GM20431 (cell line): ENCODE results near the gene LPCAT3.

Experiments
- in situ Hi-C: fragments of 300-500 bp; cut with MseI, MboI; formaldehyde crosslinking; loops from one replicate; pipeline ENCODE4 v1.15.0; 2020; ENCODE audit warnings: low sequenced_read_pairs; ENCODE audit not compliant: unreplicated experiment

Gene LPCAT3

DNA sequence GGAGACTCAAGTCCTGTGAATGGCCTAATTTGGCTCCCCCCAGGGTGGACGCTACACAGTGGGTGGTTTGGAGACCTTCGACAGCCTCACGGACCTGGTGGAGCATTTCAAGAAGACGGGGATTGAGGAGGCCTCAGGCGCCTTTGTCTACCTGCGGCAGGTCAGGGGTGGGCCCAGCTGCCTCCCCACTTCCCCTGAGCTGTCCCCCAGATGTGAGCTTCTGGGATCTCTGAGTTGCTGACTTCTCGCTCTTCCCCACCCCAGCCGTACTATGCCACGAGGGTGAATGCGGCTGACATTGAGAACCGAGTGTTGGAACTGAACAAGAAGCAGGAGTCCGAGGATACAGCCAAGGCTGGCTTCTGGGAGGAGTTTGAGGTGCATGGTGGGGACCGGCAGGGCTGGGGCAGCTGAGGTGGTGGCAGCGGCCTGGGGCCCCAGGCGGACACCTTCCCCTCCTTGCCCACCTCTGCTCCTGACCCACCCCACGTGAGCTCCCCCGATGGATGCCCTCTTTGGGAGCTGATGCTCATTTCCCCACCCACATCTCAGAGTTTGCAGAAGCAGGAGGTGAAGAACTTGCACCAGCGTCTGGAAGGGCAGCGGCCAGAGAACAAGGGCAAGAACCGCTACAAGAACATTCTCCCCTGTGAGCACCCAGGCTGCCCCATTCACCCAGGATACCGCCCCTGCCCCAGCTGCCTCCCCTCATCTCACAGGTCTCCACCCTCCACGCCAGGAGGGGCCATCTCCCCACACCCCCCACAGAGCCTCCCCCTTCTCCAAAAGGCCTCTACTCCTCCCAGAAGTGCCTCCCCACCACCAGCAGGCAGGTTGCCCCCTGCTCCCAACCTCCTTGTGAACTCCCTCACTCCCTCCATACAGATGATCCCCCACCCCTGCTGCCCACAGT lies 62.9 kb downstream of the LPCAT3 start:
- in situ Hi-C loops, result no loop called here

DNA sequence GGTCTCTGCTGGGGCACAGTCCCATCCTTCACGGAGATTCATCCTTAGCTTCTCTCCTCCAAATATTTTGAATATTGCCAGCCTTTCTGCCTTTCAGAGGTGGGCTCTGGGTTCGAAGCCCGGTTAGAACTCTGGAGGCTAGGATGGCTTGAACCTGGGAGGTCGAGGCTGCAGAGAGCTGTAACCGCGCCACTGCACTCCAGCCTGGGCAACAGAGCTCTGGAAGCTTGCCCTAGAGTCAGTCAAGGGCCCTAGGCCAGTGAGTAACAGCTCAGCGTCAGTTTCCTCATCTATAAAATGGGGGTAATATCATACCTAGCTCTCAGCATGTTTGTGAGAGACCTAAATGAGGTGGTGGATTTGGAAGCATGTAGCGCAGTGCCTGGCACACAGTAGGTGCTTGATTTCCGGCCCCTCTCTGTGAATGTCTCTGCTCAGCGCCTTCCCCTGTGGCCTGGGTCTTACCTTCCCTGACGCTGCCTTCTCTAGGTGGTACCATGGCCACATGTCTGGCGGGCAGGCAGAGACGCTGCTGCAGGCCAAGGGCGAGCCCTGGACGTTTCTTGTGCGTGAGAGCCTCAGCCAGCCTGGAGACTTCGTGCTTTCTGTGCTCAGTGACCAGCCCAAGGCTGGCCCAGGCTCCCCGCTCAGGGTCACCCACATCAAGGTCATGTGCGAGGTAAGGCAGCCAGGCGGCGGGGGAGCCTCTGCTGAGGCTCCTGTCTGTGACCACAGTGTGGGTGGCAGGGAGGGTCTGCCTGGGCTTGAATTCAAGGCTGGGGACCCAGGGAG lies 63.8 kb downstream of the LPCAT3 start:
- in situ Hi-C loops, result no loop called here

DNA sequence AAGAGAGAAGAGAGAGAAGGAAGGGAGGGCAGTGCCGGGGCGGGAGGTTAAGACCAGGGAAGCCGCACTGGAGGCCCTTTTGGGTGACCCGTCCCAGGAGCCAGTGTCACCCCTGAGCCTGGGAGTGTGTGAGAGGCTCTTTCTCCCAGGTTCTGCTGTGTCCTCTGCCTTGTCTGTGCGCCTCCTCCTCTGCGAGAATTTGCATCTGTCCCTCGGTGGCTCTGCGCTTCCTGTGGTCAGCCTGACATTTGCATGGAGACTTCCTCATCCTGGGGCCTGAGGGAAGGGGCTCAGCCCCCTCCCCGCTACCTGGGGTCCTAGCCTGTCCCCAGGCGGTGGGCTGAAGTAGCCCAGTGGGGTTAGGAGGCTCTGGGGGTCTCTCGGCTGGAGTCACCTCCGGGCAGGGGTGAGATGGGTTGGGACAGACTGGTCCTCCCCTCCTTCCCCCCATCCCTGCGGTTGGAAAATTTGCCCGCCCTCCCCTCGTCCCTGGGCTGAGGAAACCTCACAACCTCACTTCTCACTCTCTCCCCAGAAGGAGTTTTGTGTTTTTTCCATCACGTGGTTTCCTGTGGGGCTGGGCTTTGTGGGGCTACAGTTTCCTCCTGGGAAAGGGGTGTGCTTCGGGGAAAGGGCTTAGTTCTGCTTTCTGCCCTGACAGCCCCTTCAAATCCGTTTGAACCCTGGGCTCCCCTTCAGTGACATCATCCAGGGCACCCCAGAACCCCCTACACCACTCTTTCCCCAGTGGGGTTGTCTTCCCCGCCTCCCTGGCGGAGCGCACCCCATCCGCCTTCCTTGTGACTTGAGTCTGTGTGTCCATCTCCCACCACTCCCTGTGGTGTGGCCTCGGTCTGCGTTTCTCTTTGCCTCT lies 64.6 kb downstream of the LPCAT3 start:
- in situ Hi-C loops, result no loop called here

DNA sequence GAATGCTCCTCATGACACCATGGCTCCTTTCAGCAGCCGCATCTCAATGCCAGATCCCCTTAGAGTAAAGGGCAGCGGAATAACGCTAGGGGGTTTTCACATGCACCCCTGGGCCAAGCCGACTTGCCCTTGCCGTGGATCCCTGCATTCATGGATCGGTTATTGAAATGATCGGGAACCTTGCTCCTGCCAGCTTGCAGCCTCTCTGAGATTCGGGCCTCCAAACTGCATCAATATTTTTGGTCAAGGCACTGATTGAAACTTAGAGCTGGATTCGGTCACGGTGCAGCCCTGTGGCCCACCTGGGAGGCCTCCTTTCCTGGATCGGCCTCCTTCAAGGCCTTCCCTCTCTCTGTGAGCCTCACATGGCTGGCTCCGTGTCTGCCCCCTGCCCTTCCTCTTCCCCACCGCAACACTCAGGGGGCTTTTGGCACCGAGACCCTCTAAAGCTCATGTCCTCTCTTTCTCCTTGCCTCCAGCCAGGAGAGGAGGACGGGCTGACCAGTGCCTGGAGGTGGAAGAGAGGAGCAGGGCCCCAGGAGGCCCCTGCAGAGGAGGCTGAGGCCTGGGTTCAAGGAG lies 65.3 kb downstream of the LPCAT3 start:
- in situ Hi-C loops, result no loop called here

DNA sequence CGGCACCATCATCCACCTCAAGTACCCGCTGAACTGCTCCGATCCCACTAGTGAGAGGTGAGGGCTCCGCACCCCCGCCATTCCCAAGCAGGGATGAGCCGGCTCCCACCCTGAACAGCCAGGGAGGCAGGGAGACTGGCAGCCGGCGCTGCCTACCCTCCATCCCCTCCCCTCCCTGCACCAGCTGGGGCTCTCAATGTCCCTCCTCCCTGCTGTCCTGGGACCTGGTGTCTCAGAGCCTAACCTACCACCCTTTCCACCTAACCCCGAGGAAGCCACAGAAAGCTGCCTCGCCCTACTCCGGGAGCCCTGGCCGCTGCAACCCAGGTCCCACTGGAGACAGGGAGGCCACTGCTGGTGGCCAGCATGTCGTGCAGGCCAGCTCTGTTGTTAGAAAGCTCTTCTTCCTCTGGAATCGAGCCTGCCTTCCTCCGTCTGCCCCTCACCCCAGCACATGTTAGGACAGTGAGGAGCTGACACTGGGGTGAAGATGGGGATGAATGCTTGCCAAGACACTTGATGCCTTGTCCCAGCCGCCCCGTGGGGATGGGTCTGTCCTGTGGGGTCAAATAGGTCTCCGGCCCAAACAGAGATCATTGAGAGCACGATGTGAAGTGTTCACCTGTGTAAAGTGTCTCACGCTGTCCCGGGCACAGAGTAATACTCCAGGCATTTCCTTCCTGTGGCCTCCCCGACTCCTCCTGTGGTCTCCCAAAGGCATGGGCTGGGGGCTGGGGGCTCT lies 66.0 kb downstream of the LPCAT3 start:
- in situ Hi-C loops, result no loop called here

DNA sequence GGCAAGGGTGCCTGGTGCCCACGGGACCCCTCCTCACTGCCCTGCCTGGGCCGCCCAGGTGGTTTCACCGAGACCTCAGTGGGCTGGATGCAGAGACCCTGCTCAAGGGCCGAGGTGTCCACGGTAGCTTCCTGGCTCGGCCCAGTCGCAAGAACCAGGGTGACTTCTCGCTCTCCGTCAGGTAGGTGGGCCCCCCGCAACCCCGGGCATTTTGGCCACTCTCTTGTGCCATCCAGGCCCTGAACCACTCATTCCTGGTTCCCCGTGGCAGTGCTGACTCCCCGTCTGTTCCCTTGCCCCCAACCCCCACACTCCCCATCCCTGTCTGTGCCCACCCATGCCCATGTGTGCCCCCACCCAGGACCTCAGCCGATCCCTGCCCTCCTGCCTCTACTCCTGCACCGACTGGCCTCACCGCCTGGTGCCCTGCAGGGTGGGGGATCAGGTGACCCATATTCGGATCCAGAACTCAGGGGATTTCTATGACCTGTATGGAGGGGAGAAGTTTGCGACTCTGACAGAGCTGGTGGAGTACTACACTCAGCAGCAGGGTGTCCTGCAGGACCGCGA lies 66.6 kb downstream of the LPCAT3 start:
- in situ Hi-C loops, result no loop called here

DNA sequence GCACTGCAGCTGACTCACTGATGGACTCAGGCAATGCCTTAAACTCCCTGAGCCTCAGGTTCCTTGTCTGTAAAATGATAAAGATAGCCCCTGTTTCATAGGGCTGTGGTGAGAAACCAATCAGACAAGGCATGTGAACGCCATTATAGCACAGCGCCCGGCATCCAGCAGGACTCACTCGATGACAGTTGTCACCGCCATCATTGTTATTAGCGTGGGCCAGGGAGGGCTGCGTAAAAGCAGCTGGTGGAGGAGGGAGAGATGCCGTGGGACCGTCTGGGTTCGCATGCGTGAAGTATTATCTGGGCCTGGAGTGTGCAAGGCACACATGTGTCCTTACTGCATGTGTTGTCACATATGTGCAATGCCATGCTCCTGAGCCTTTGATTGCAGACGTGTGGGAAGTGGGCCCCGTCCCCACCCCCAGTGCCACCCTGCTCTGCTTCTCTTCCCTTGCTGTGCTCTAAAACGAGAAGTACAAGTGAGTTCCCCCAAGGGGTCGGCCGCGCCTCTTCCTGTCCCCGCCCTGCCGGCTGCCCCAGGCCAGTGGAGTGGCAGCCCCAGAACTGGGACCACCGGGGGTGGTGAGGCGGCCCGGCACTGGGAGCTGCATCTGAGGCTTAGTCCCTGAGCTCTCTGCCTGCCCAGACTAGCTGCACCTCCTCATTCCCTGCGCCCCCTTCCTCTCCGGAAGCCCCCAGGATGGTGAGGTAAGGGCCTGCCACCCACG lies 67.3 kb downstream of the LPCAT3 start, which contains the start of gene PTPN6:
Gene PTPN6 (plus strand): TSS at position 546 of the 730 bp plus-strand sequence. CDS start 157 bp downstream, at position 703.
- in situ Hi-C loops, result no loop called here

DNA sequence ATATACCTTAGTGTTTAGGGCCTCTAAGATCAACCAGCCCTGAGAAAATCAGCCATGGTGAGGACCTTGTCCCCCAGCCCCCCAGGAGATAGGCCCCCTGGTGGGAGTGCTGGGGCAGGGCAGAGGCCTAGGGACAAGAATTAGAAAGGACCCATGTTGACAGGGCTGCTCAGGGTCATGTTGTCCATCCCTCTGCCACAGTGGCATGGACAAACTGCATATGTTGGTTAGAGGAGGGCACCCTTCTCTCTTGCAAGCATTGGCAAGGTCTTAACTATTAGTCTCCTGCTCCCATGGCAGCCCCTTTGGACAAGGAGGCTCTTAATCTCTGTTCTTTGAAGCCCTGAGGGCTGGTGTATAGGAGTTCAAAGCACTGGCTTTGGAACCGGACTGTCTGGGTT lies 67.9 kb downstream of the LPCAT3 start:
- in situ Hi-C loops, result no loop called here

DNA sequence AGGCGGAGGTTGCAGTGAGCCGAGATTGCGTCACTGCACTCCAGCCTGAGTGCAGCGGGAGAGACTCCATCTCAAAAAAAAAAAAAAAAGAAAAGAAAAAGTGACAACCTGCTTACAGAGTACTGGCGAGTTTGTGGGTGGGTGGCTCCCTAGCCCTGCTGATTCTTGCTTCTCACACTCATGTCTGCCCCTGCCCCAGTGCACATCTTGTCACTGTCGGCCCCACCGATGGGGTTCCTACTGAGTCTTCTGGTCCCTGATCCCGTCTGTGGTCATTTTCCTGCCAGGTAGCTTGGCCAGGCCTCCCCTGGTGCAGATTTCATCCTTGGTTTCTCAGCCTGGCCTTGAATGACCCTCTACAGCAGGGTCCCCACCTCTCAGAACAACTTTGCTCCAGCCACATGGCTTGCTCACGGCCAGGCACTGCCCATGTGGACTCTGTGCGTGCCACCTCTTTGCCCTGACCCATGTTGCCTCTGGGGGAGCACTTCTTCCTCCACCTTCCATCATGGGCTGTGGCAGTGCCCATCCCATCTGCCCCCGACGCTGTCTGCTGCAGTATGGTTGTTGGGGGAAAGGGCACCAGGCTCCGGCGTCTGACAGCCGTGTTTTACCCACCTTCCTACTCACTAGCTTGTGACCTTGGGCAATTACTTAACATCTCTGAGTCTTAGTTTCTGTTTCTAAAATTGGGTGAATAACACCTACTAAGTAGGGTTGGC lies 69.2 kb downstream of the LPCAT3 start:
- in situ Hi-C loops, result no loop called here

DNA sequence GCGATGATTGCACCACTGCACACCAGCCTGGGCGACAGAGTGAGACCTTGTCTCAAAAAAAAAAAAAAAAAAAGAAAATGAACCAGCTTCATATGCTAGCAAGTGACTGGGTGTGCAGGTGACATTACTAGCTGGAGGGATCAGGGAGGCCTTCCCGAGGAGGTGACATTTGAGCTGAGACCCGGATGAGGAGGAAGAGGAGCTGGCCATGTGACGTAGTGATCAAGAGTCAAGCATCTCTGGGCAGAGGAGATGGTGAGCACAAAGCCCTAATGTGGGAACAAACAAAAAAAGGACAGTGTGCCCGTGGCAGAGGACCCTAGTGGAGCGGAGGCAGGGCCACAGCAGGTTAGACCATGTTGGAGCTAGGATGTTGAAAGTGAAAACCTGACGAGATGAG lies 70.7 kb downstream of the LPCAT3 start:
- in situ Hi-C loops, result no loop called here

DNA sequence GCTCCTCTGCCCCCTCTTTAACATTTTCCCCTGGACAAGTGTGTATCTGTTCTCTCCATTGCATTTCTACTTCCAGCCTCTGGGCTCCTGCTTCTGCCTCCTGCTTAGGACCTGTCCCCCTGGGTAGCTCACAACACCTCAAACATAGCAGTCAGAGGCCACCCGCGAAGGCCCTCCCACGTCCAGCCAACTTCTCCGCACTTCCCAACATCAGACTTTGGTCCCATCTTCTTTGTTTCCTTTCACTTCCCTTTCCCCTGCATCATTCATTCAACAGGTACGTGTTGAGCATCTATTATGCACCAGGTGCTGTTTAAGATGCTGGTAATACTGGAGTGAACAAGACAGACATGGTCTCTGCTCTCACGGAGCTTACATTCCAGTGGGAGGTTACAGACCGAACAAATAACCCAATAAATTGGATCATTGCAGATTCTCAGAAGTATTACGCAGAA lies 71.3 kb downstream of the LPCAT3 start:
- in situ Hi-C loops, result no loop called here

DNA sequence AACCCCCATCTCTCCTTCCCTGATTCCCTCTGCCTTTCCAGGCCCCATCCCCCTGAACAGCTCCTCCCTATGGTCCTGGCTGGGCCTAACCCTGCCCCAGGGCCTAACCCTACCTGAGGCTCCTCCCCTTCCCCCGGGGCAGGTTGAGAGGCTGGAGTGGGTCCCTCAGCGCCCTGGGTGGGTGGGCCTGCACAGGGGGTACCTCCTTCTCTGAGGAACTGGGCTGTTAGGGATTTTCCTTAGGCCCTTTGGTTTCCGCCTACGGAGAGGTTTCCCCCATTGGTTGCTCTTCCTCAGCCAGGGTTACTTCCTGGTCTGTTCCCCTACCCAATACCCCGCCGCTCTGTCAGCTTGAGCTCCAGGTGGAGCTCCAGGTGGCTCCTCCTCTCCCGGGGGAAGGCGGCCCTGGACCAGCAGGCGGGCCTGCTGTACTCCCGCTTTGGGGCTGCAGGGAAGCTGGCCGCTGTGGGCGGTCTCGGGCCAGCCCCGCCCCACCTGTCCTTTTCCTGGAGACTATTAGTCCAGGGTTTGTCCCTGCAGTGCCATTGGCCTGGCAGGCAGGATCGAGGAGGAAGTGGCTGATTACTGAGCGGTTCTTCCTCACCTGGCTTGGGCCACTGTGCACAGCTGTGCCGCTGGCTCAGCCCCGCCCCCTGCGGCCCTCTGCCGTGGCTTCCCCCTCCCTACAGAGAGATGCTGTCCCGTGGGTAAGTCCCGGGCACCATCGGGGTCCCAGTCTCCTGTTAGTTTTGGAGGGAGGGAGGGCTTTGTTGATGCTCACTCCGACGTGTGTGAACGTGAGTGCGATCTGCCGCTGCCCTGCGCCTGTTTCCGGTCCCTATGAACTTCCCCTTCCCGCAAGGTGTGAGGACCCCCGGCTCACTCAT lies 72.0 kb downstream of the LPCAT3 start:
- in situ Hi-C loops, result no loop called here

DNA sequence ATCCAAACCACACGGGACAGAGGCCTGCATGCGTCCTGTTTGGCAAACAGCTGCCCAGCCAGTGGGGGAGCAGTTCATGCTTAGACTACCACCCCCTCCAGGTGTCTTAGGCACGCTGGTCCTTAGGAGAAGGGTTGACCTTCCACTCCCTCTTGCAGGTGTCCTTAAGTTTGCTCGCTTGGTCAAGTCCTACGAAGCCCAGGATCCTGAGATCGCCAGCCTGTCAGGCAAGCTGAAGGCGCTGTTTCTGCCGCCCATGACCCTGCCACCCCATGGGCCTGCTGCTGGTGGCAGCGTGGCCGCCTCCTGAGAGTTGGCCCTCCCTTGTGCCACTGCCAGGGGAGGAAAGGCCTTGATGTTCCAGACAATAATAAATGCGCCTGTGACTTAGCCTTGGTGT lies 72.7 kb downstream of the LPCAT3 start:
- in situ Hi-C loops, result no loop called here

DNA sequence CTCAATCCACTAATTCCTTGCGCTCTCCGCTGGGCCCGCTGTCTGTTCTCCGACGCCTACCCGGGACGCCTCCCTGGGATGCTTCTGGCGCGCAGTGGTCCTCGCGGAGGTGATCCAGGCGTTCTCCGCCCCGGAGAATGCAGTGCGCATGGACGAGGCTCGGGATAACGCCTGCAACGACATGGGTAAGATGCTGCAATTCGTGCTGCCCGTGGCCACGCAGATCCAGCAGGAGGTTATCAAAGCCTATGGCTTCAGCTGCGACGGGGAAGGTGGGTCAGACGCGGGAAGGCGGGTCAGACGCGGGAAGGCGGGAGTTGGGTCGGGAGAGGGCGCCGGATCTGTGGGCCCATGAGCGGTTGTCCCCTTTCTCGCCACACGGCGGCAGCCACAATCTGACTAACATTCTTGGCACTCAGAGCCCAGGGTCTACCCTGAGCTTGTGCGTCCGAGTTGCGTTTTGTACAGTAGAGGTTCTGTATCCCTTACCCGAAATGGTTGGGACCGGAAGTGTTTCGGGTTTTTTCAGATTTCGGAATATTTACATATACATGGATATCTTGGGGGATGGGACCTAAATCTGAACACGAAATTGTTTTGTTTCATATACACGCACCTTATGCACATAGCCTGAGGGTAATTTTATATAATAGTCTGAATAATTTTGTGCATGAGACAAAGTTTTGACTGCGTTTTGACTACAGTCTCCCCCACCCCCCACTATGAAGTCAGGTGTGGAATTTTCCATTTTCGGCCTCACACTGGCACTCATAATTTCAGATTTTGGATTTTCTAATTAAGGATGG lies 73.7 kb downstream of the LPCAT3 start:
- in situ Hi-C loops, result no loop called here

DNA sequence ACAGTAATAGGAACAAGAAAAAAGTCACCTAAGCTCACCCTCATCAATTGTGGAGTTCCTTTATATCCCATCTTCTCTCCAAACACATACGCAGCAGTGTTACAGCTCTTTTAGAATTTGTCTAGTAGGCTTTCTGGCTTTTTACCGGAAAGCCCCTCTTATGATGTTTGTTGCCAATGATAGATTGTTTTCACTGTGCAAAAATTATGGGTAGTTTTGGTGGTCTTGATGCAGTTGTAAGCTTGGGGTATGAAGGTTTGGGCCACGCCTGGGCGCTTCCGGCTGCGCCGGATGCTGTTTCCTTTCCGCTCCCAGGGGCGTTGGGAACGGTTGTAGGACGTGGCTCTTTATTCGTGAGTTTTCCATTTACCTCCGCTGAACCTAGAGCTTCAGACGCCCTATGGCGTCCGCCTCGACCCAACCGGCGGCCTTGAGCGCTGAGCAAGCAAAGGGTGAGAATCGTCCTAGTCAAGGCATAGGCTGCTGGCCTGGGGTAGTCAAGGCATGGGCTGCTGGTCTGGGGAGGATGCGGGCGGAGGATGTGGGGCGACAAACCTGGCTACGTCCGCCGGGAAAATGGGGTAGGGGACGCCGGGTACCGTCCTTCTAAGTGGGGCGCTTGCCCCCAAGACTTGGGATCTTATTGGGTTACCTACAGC lies 74.4 kb downstream of the LPCAT3 start, which contains the start of the genes C12orf57 and RNU7-1:
Gene C12orf57 (plus strand): TSS at position 301 of the 659 bp plus-strand sequence. CDS start 100 bp downstream, at position 401.
Gene RNU7-1 (plus strand): TSS at position 95 of the 659 bp plus-strand sequence.
- in situ Hi-C loops, result no loop called here
